NT2/D1 (cell line): ENCODE measurements around the gene HS1BP3.

Experiments used
- DNase-seq: peaks from one replicate; pipeline ENCODE4 v3.0.0-alpha.2; 2011; ENCODE audit warnings: low read depth, low spot score
- H3K27me3 ChIP-seq: 2 replicates; pipeline ENCODE4 v1.6.0; 2011; ENCODE audit warnings: mild to moderate bottlenecking; ENCODE audit not compliant: insufficient read length, insufficient read depth
- H3K36me3 ChIP-seq: 2 replicates; pipeline ENCODE4 v1.6.1; 2011; ENCODE audit warnings: mild to moderate bottlenecking, low read length, mixed read lengths; ENCODE audit not compliant: insufficient read depth, insufficient read length
- H3K4me1 ChIP-seq: 2 replicates; pipeline ENCODE4 v1.5.1; 2011; ENCODE audit not compliant: insufficient read depth, insufficient read length
- H3K4me3 ChIP-seq: 2 replicates; pipeline ENCODE4 v1.5.1; 2011; ENCODE audit warnings: low read depth; ENCODE audit not compliant: insufficient read length
- H3K9ac ChIP-seq: 2 replicates; pipeline ENCODE4 v1.6.0; 2011; ENCODE audit warnings: low read depth; ENCODE audit not compliant: insufficient read length
- H3K9me3 ChIP-seq: 2 replicates; pipeline ENCODE4 v1.5.1; 2011; ENCODE audit warnings: mild to moderate bottlenecking, low read length; ENCODE audit not compliant: insufficient read depth
- SUZ12 ChIP-seq: IDR thresholded peaks from 2 replicates; pipeline ENCODE4 v1.6.1; 2011; ENCODE audit not compliant: insufficient read length, insufficient read depth; ENCODE audit errors: extremely low read depth
- YY1 ChIP-seq: IDR thresholded peaks from 2 replicates; pipeline ENCODE4 v1.6.1; 2011; ENCODE audit not compliant: insufficient read length, insufficient read depth
- ZNF274 ChIP-seq: IDR thresholded peaks from 2 replicates; pipeline ENCODE4 v1.6.1; 2011; ENCODE audit warnings: mild to moderate bottlenecking, low read depth, low read length

The HS1BP3 gene

GRCh38 chr2:20611077-20611843, 39.6 kb downstream of the HS1BP3 start:
- Histone ChIP-seq H3K4me3 (no peak overlapping the region), H3K27me3 (no peaks in the 10 kb centered on the region), H3K4me1 (peaks cover 6% of the 10 kb centered on the region), H3K9me3 (no peaks in the 10 kb centered on the region), H3K36me3 (no peaks in the 10 kb centered on the region), H3K9ac (no peak overlapping the region)
- DNase-seq: no peak
- TF ChIP-seq SUZ12: no peak
- no peak for TF ChIP-seq YY1
- TF ChIP-seq ZNF274: no peak

DNA sequence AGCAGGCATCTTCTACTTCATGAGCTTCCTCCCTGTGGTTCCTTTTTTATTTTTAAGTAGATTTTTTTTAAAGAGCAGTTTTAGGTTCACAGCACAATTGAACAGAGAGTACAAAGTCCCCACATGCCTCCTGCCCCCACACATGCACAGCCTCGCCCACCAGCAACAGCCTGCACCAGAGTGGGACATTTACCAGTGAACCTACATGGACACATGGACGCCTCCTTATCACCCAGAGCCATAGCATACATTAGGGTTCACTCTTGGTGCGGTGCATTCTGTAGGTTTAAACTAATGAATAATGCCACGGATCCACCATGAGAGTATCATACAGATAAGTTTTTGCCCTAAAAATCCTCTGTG, 40.9 kb downstream of the HS1BP3 start:
- DNase-seq: no peak
- H3K9ac ChIP-seq: no peak overlapping the region
- no peak overlapping the region for H3K4me3 ChIP-seq
- H3K36me3 ChIP-seq: no peaks in the 10 kb centered on the region
- H3K9me3 ChIP-seq: no peaks in the 10 kb centered on the region
- no peak for TF ChIP-seq YY1
- no peak for TF ChIP-seq SUZ12
- no peak for TF ChIP-seq ZNF274
- H3K4me1 ChIP-seq: peaks cover 4% of the 10 kb centered on the region
- H3K27me3 ChIP-seq: no peaks in the 10 kb centered on the region

GRCh38 chr2:20609349-20609994, 41.4 kb downstream of the HS1BP3 start:
- H3K36me3 ChIP-seq: no peaks in the 10 kb centered on the region
- no peak for DNase-seq
- H3K9ac ChIP-seq: no peak overlapping the region

GRCh38 chr2:20608666-20609348, 42.1 kb downstream of the HS1BP3 start:
- no peak for DNase-seq
- Histone ChIP-seq H3K27me3 (no peaks in the 10 kb centered on the region), H3K9me3 (no peaks in the 10 kb centered on the region), H3K4me3 (no peak overlapping the region), H3K9ac (no peak overlapping the region), H3K4me1 (peaks cover 2% of the 10 kb centered on the region), H3K36me3 (no peaks in the 10 kb centered on the region)
- TF ChIP-seq ZNF274: no peak
- no peak for TF ChIP-seq YY1

More at GRCh38 chr2:20609349-20609994, 41.4 kb downstream of the HS1BP3 start:
- TF ChIP-seq YY1 (no peak), SUZ12 (no peak), ZNF274 (no peak)
- Histone ChIP-seq H3K4me3 (no peak overlapping the region), H3K27me3 (no peaks in the 10 kb centered on the region), H3K9me3 (no peaks in the 10 kb centered on the region), H3K4me1 (peaks cover 2% of the 10 kb centered on the region)

GRCh38 chr2:20607446-20607845, 43.5 kb downstream of the HS1BP3 start:
- Histone ChIP-seq H3K36me3 (no peaks in the 10 kb centered on the region), H3K27me3 (no peaks in the 10 kb centered on the region), H3K4me3 (no peak overlapping the region), H3K9ac (no peak overlapping the region), H3K4me1 (peaks cover 2% of the 10 kb centered on the region), H3K9me3 (no peaks in the 10 kb centered on the region)
- TF ChIP-seq SUZ12: no peak
- no peak for DNase-seq

DNA sequence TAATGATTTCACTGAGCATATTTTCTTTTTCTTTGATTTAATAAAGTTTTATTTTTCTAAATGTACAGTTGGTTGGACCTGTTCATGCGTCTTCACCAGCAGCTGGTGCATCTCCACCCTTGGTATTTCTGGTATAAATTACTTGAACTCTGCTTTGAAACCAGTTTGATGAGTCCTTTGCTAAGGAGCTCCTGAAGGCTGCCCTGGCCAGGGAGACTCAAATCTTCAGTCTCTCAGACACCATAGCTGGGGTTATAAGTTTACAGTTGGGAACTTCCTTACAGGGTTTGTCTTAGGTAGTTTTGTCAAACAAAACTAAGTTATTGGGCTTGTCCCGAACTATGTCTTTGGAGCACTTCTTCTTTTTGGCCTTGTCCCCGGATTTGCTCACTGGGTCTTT, 44.7 kb downstream of the HS1BP3 start:
- Histone ChIP-seq H3K9me3 (no peaks in the 10 kb centered on the region), H3K4me1 (peaks cover 2% of the 10 kb centered on the region), H3K36me3 (no peaks in the 10 kb centered on the region), H3K4me3 (no peak overlapping the region), H3K27me3 (no peaks in the 10 kb centered on the region), H3K9ac (no peak overlapping the region)
- DNase-seq: no peak
- no peak for TF ChIP-seq ZNF274
- TF ChIP-seq YY1: no peak
- no peak for TF ChIP-seq SUZ12

DNA sequence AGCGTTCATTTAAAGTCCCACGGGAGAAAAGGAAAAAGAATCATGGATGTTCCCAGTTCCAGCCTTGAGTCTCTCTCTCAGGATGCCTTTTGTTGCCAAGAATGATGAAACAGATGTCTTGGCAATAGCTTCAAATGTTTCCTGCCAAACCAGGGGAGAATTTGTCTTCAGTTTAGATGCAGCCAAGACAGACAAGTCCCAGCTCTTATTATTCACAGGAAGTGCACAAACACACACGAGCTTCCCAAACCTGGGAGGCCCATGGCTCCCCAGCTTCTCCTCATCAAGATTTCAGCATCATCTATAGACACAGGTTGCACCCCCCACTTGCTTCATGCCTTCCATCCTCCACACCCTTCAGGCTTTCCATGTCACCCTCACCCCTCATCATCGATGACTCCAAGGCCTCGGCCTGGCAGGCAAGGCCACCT, 45.9 kb downstream of the HS1BP3 start:
- Histone ChIP-seq H3K4me3 (no peak overlapping the region), H3K9ac (no peak overlapping the region), H3K4me1 (peaks cover 1% of the 10 kb centered on the region), H3K27me3 (no peaks in the 10 kb centered on the region), H3K36me3 (no peaks in the 10 kb centered on the region), H3K9me3 (no peaks in the 10 kb centered on the region)
- TF ChIP-seq SUZ12 (no peak), ZNF274 (no peak), YY1 (no peak)
- DNase-seq: no peak
